Adrenal gland (tissue), 5 donors: ENCODE results near the gene ANKMY1.

ENCODE experiments used
- CTCF ChIP-seq, 6 experiments: fragments of 450-650 bp in 4 of 6; fragments of 200-600 bp in 2 of 6; sonication (generic) in 1 of 6; IDR thresholded peaks; 1 replicate in 5 of 6; 2 replicates in 1 of 6; pipeline versions ENCODE4 v1.5.1 to v1.8.0; 2016 to 2021; ENCODE audit warnings: antibody characterized with exemption in 6 of 6, mild to moderate bottlenecking in 2 of 6, moderate library complexity in 1 of 6
- POLR2A ChIP-seq, 2 donors: fragments of 450-650 bp; IDR thresholded peaks; one replicate each; pipeline ENCODE4 v1.6.1; 2017; ENCODE audit warnings: antibody characterized with exemption in 2 of 2, mild to moderate bottlenecking in 2 of 2, moderate library complexity in 1 of 2
- donor health status: DM: no; HTN: no; CAD: no.

GRCh38 chr2:240503375-240503774 is 54.4 kb downstream of the ANKMY1 start:
- TF ChIP-seq CTCF (IDR thresholded peaks at IDR 0.05) (no peak), POLR2A (IDR thresholded peaks at IDR 0.05) (no peak)
